GM12878 (cell line): Measurements from ENCODE around the gene STPG3. TPM values are rescaled to one million over a fixed set of nuclear protein-coding genes. Genes with fewer than 3 reads are reported as not detected.

Experiments used
- ATAC-seq: fragments of 200-7000 bp; cut with Tn5 transposase; 3 replicates; pipeline ENCODE4 v1.9.1; 2020; ENCODE audit warnings: mild to moderate bottlenecking, moderate library complexity
- BruUV-seq: library from RNA; stranded (reverse); fragments of 400-500 nt; replicated peaks from 2 replicates; lab custom pipeline; 2021; lab: Mats Ljungman, UMichigan
- CTCF ChIA-PET: fragments of 300-600 bp; sonication (Branson Sonifier 250); formaldehyde crosslinking; extraction: SDS; loops from one replicate; lab custom pipeline; 2021; ENCODE audit warnings: inconsistent platforms; lab: Yijun Ruan, JAX
- POLR2A ChIA-PET: fragments of 350-600 bp; formaldehyde crosslinking; extraction: SDS; loops from one replicate; lab custom pipeline; 2021; ENCODE audit warnings: inconsistent platforms; lab: Charles Lee
- RAD21 ChIA-PET: fragments of 300-600 bp; sonication (Branson Sonifier 250); formaldehyde crosslinking; loops from one replicate; lab custom pipeline; 2023; ENCODE audit warnings: antibody characterized with exemption; ENCODE audit not compliant: unreplicated experiment; lab: Charles Lee
- SMC1A ChIA-PET: fragments of 300-600 bp; sonication (Branson Sonifier 250); formaldehyde crosslinking; loops from one replicate; lab custom pipeline; 2023; ENCODE audit not compliant: unreplicated experiment, uncharacterized antibody; lab: Charles Lee
- DNase-seq: peaks from one replicate; pipeline ENCODE4 v3.0.0-alpha.2; 2011; ENCODE audit warnings: low read depth, low spot score
- FAIRE-seq: peaks from 3 replicates; lab custom pipeline; 2011; peaks lifted over from hg19 to GRCh38; lab: Jason Lieb, UNC
- H2AFZ ChIP-seq: 2 replicates; pipeline ENCODE4 v1.6.0; 2011; ENCODE audit warnings: low read depth, low read length, control low read depth; ENCODE audit not compliant: control insufficient read depth
- H3K27ac ChIP-seq: 2 replicates; pipeline ENCODE4 v1.5.1; 2011; ENCODE audit warnings: control low read depth; ENCODE audit not compliant: control insufficient read depth, insufficient read depth
- H3K27me3 ChIP-seq, 2 experiments: replicated peaks in 1 of 2; 2 replicates each; pipeline versions ENCODE4 v1.6.0 to v1.6.1; 2011; ENCODE audit warnings: low read length in 1 of 2; ENCODE audit not compliant: control insufficient read depth in 2 of 2, insufficient read depth in 2 of 2
- H3K36me3 ChIP-seq, 2 experiments: 2 replicates each; pipeline ENCODE4 v1.5.1; 2011; ENCODE audit warnings: low read length in 1 of 2; ENCODE audit not compliant: control insufficient read depth in 2 of 2, insufficient read depth in 2 of 2
- H3K4me1 ChIP-seq: 2 replicates; pipeline ENCODE4 v1.6.1; 2011; ENCODE audit warnings: mild to moderate bottlenecking, low read length, moderate library complexity, mixed read lengths; ENCODE audit not compliant: control insufficient read depth, insufficient read depth
- H3K4me2 ChIP-seq: 2 replicates; pipeline ENCODE4 v1.6.0; 2011; ENCODE audit warnings: control low read depth; ENCODE audit not compliant: control insufficient read depth, insufficient read depth
- H3K4me3 ChIP-seq: fragments of 200-600 bp; sonication (generic); 2 replicates; pipeline ENCODE4 v1.5.1; 2016
- H3K79me2 ChIP-seq: 2 replicates; pipeline ENCODE4 v1.6.0; 2011; ENCODE audit warnings: low read length; ENCODE audit not compliant: control insufficient read depth, insufficient read depth
- H3K9ac ChIP-seq: 2 replicates; pipeline ENCODE4 v1.8.0; 2011; ENCODE audit warnings: low read length, control low read depth, mixed read lengths; ENCODE audit not compliant: control insufficient read depth, insufficient read depth
- H3K9me3 ChIP-seq: replicated peaks from 3 replicates; pipeline ENCODE4 v1.5.1; 2011; ENCODE audit warnings: mild to moderate bottlenecking, low read length; ENCODE audit not compliant: control insufficient read depth, insufficient read depth
- H4K20me1 ChIP-seq: 2 replicates; pipeline ENCODE4 v1.6.0; 2011; ENCODE audit not compliant: control insufficient read depth, insufficient read depth
- BHLHE40 ChIP-seq, 2 experiments: fragments of 450-650 bp in 1 of 2; IDR thresholded peaks; 2 replicates each; pipeline ENCODE4 v1.6.1; 2011 to 2017; ENCODE audit warnings: low read depth in 2 of 2, borderline replicate concordance in 1 of 2, improper control_type of control experiment in 1 of 2, low read length in 1 of 2, mild to moderate bottlenecking in 1 of 2
- CHD2 ChIP-seq: IDR thresholded peaks from 2 replicates; pipeline ENCODE4 v1.6.1; 2011; ENCODE audit warnings: low read depth, low read length, improper control_type of control experiment, borderline replicate concordance
- IKZF1 ChIP-seq: fragments of 450-650 bp; conservative IDR thresholded peaks from 2 replicates; pipeline ENCODE4 v1.6.1; 2017; ENCODE audit warnings: antibody characterized with exemption, mild to moderate bottlenecking
- JUNB ChIP-seq: IDR thresholded peaks from 2 replicates; pipeline ENCODE4 v1.6.1; 2016; ENCODE audit warnings: antibody characterized with exemption, mild to moderate bottlenecking
- MAX ChIP-seq: IDR thresholded peaks from 2 replicates; pipeline ENCODE4 v1.6.1; 2012; ENCODE audit warnings: low read depth, low read length, improper control_type of control experiment
- TBL1XR1 ChIP-seq: IDR thresholded peaks from 2 replicates; pipeline ENCODE4 v1.6.1; 2012; ENCODE audit warnings: low read depth, low read length, improper control_type of control experiment
- YBX1 ChIP-seq: fragments of 450-650 bp; IDR thresholded peaks from 2 replicates; pipeline ENCODE4 v1.6.1; 2016; ENCODE audit warnings: antibody characterized with exemption
- WGBS: methylation state at CpG from one replicate; pipeline ENCODE4 v1.1.6; 2016; ENCODE audit warnings: low lambda C conversion rate; ENCODE audit not compliant: insufficient replicate concordance, insufficient coverage; ENCODE audit errors: missing lambda C conversion rate; 5-methylcytosine and 5-hydroxymethylcytosine counted together
- in situ Hi-C: fragments of 300-500 bp; cut with MboI; formaldehyde crosslinking; loops from 9 replicates; pipeline ENCODE4 v1.14.3; 2018; ENCODE audit warnings: mixed read lengths
- intact Hi-C: fragments of 100-400 bp; cut with micrococcal nuclease; formaldehyde crosslinking; loops from one replicate; pipeline ENCODE4 v1.14.2; 2022; ENCODE audit not compliant: unreplicated experiment
- polyA plus RNA-seq, 11 experiments: library from polyadenylated mRNA; depleted of rRNA in 4 of 11; unstranded in 6 of 11; stranded (reverse) in 5 of 11; fragments of >200 nt; fragmentation: Nextera tagmentation in 4 of 11; fragmentation: Illumina TruSeq in 1 of 11; extraction: Ambion mirVana in 4 of 11; extraction: Trizol in 1 of 11; gene quantifications; 1 replicate in 1 of 11; 2 replicates in 10 of 11; pipeline versions ENCODE4 v1.2.1 to v1.2.3, GENCODE V29; 2011 to 2016; ENCODE audit warnings: inconsistent platforms in 2 of 11, missing spikeins in 2 of 11, low read depth in 1 of 11
- total RNA-seq, 4 experiments: library from RNA; depleted of rRNA in 3 of 4; stranded (reverse); fragments of >200 nt in 3 of 4; fragmentation: Illumina TruSeq in 1 of 4; extraction: Trizol in 1 of 4; gene quantifications; 2 replicates each; pipeline versions ENCODE4 v1.2.1 to v1.2.3, GENCODE V29; 2013 to 2021
- TF ChIP-seq, protein P1 (sequence below): fragments of 450-650 bp; IDR thresholded peaks from 2 replicates; pipeline ENCODE4 v1.6.1; 2017; ENCODE audit warnings: low read depth, mild to moderate bottlenecking, moderate library complexity
- TF ChIP-seq, protein P2 (sequence below): fragments of 450-650 bp; IDR thresholded peaks from 2 replicates; pipeline ENCODE4 v1.6.1; 2017; ENCODE audit warnings: mild to moderate bottlenecking
- TF ChIP-seq, protein P3 (sequence below): fragments of 450-650 bp; formaldehyde crosslinking; IDR thresholded peaks from 2 replicates; pipeline ENCODE4 v1.4.0; 2020; ENCODE audit warnings: mild to moderate bottlenecking, moderate library complexity
- TF ChIP-seq, protein P4 (sequence below): fragments of 450-650 bp; IDR thresholded peaks from 2 replicates; pipeline ENCODE4 v1.6.1; 2017; ENCODE audit warnings: mild to moderate bottlenecking, moderate library complexity

The STPG3 gene
- total and polyA plus RNA-seq, 10 of the 15 experiments (the other 5 are each of a cell fraction or from before 2014, with no cell fraction given): not detected

DNA sequence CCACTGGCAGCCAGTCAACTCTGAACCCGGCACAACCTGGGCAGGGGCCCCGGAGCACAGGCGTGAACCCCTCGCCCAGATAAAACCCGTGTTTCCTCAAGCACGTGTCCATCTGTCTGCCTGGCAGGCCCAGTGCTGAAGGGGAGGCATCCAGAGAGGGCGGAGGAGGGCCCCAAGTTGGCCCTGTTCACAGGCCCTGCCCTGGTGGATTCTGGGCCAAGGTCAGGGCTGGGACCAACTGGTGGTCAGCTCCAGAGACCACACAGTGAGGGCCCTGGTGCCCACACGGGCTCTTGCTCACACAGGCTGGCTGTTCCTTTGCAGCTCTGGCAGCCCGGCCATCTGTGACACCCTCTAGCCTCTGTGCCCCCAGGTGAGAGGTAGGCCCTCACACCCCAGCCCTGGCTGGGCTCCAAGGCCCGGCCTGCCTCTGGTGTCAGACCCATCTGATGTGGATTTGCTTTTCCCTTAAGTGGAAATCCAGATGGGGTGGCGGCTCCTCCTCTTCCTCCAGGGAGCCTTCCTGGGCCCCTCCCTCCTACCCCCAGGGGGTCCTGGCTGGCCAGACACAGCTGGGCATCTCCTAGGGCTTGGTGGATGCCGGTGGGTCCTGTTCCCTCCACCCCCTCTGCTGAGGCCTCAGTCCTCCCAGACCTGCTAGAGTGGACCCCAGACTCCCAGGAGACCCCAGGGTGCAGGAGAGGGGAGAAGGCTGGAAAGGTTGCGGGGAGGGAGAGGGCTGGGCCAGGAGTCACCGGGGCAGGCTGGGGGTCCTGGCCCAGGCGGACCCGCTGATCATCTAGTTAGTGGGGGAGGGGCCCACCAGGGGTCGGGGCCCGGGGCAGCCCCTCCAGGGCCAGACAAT is 525 bp upstream of the STPG3 start:
- intact Hi-C loops (no loop called here), in situ Hi-C loops (no loop called here)
- ChIA-PET RAD21 (no interaction called here), SMC1A (no interaction called here), CTCF (no interaction called here), POLR2A (no interaction called here)
- DNase-seq (no peak), FAIRE-seq (no peak), ATAC-seq (no peak)
- H3K4me3 ChIP-seq: no peak overlapping the region
- no peak overlapping the region for H3K9ac ChIP-seq
- no peaks in the 10 kb centered on the region for H3K9me3 ChIP-seq
- no peaks in the 10 kb centered on the region for H4K20me1 ChIP-seq
- H3K4me2 ChIP-seq: no peak overlapping the region
- H3K4me1 ChIP-seq: peaks cover 9% of the 10 kb centered on the region
- H3K36me3 ChIP-seq: no peaks in the 10 kb centered on the region
- WGBS: 50% methylated on average over 14 of the region's 18 CpGs
- peaks cover 4% of the 10 kb centered on the region for H3K79me2 ChIP-seq
- BruUV-seq: no TSS peak
- H2AFZ ChIP-seq: no peak overlapping the region
- H3K27ac ChIP-seq: no peak overlapping the region
- no peaks in the 10 kb centered on the region for H3K27me3 ChIP-seq
- TF ChIP-seq, protein P1, sequence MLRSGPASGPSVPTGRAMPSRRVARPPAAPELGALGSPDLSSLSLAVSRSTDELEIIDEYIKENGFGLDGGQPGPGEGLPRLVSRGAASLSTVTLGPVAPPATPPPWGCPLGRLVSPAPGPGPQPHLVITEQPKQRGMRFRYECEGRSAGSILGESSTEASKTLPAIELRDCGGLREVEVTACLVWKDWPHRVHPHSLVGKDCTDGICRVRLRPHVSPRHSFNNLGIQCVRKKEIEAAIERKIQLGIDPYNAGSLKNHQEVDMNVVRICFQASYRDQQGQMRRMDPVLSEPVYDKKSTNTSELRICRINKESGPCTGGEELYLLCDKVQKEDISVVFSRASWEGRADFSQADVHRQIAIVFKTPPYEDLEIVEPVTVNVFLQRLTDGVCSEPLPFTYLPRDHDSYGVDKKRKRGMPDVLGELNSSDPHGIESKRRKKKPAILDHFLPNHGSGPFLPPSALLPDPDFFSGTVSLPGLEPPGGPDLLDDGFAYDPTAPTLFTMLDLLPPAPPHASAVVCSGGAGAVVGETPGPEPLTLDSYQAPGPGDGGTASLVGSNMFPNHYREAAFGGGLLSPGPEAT: no peak
- TF ChIP-seq CHD2: no peak
- TF ChIP-seq JUNB: no peak
- TF ChIP-seq, protein P2, sequence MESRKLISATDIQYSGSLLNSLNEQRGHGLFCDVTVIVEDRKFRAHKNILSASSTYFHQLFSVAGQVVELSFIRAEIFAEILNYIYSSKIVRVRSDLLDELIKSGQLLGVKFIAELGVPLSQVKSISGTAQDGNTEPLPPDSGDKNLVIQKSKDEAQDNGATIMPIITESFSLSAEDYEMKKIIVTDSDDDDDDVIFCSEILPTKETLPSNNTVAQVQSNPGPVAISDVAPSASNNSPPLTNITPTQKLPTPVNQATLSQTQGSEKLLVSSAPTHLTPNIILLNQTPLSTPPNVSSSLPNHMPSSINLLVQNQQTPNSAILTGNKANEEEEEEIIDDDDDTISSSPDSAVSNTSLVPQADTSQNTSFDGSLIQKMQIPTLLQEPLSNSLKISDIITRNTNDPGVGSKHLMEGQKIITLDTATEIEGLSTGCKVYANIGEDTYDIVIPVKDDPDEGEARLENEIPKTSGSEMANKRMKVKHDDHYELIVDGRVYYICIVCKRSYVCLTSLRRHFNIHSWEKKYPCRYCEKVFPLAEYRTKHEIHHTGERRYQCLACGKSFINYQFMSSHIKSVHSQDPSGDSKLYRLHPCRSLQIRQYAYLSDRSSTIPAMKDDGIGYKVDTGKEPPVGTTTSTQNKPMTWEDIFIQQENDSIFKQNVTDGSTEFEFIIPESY: no peak
- TF ChIP-seq MAX: no peak
- no peak for TF ChIP-seq BHLHE40 (IDR thresholded peaks at IDR 0.05; ENCODE audit: borderline replicate concordance in 1 of 2, low read depth in 2 of 2, low read length in 1 of 2)
- no peak for TF ChIP-seq IKZF1
- TF ChIP-seq, protein P3, sequence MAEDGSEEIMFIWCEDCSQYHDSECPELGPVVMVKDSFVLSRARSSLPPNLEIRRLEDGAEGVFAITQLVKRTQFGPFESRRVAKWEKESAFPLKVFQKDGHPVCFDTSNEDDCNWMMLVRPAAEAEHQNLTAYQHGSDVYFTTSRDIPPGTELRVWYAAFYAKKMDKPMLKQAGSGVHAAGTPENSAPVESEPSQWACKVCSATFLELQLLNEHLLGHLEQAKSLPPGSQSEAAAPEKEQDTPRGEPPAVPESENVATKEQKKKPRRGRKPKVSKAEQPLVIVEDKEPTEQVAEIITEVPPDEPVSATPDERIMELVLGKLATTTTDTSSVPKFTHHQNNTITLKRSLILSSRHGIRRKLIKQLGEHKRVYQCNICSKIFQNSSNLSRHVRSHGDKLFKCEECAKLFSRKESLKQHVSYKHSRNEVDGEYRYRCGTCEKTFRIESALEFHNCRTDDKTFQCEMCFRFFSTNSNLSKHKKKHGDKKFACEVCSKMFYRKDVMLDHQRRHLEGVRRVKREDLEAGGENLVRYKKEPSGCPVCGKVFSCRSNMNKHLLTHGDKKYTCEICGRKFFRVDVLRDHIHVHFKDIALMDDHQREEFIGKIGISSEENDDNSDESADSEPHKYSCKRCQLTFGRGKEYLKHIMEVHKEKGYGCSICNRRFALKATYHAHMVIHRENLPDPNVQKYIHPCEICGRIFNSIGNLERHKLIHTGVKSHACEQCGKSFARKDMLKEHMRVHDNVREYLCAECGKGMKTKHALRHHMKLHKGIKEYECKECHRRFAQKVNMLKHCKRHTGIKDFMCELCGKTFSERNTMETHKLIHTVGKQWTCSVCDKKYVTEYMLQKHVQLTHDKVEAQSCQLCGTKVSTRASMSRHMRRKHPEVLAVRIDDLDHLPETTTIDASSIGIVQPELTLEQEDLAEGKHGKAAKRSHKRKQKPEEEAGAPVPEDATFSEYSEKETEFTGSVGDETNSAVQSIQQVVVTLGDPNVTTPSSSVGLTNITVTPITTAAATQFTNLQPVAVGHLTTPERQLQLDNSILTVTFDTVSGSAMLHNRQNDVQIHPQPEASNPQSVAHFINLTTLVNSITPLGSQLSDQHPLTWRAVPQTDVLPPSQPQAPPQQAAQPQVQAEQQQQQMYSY (CRISPR knock-in tag): no peak
- no peak for TF ChIP-seq TBL1XR1
- TF ChIP-seq YBX1: no peak
- TF ChIP-seq, protein P4, sequence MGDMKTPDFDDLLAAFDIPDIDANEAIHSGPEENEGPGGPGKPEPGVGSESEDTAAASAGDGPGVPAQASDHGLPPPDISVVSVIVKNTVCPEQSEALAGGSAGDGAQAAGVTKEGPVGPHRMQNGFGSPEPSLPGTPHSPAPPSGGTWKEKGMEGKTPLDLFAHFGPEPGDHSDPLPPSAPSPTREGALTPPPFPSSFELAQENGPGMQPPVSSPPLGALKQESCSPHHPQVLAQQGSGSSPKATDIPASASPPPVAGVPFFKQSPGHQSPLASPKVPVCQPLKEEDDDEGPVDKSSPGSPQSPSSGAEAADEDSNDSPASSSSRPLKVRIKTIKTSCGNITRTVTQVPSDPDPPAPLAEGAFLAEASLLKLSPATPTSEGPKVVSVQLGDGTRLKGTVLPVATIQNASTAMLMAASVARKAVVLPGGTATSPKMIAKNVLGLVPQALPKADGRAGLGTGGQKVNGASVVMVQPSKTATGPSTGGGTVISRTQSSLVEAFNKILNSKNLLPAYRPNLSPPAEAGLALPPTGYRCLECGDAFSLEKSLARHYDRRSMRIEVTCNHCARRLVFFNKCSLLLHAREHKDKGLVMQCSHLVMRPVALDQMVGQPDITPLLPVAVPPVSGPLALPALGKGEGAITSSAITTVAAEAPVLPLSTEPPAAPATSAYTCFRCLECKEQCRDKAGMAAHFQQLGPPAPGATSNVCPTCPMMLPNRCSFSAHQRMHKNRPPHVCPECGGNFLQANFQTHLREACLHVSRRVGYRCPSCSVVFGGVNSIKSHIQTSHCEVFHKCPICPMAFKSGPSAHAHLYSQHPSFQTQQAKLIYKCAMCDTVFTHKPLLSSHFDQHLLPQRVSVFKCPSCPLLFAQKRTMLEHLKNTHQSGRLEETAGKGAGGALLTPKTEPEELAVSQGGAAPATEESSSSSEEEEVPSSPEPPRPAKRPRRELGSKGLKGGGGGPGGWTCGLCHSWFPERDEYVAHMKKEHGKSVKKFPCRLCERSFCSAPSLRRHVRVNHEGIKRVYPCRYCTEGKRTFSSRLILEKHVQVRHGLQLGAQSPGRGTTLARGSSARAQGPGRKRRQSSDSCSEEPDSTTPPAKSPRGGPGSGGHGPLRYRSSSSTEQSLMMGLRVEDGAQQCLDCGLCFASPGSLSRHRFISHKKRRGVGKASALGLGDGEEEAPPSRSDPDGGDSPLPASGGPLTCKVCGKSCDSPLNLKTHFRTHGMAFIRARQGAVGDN: no peak
